HTERT RPE-1 (cell line): ENCODE measurements around the gene TYMP.
"Not testable (repeated sequence)": the region's sequence is repeated elsewhere in the genome, so short reads cannot be mapped to it uniquely, and the experiment has no call there.

Experiments
- in situ Hi-C: fragments of 300-500 bp; cut with MboI; formaldehyde crosslinking; loops from 4 replicates; pipeline ENCODE4 v1.14.3; 2020; ENCODE audit warnings: low sequenced_read_pairs

The TYMP gene

GRCh38 chr22:50542416-50542927 is 12.7 kb upstream of the TYMP start:
- in situ Hi-C loops: no loop called here

- in situ Hi-C loops: not testable (repeated sequence)
Observed at GRCh38 chr22:50541667-50542026, 11.8 kb upstream of the TYMP start.

- in situ Hi-C loops: no loop called here
Observed at GRCh38 chr22:50540381-50540780, 10.6 kb upstream of the TYMP start.

- in situ Hi-C loops: no loop called here
Observed at GRCh38 chr22:50537765-50538164, 8.0 kb upstream of the TYMP start.

- in situ Hi-C loops: no loop called here
Observed at GRCh38 chr22:50536226-50536625, 6.4 kb upstream of the TYMP start.

GRCh38 chr22:50535113-50535512 is 5.3 kb upstream of the TYMP start:
- in situ Hi-C loops: no loop called here

GRCh38 chr22:50533856-50534711 is 4.3 kb upstream of the TYMP start:
- in situ Hi-C loops: not testable (repeated sequence)

- in situ Hi-C loops: no loop called here
Observed at GRCh38 chr22:50532824-50533796, 3.3 kb upstream of the TYMP start.

- in situ Hi-C loops: no loop called here
Observed at GRCh38 chr22:50531962-50532674, 2.3 kb upstream of the TYMP start.

- in situ Hi-C loops: no loop called here
Observed at GRCh38 chr22:50531546-50531961, 1.7 kb upstream of the TYMP start.

- in situ Hi-C loops: no loop called here
Observed at GRCh38 chr22:50530877-50531545, 1.2 kb upstream of the TYMP start.

GRCh38 chr22:50530580-50530876 is 716 bp upstream of the TYMP start:
- in situ Hi-C loops: no loop called here

- in situ Hi-C loops: no loop called here
Observed at GRCh38 chr22:50529416-50529896, 356 bp downstream of the TYMP start.

- in situ Hi-C loops: no loop called here
Observed at GRCh38 chr22:50528682-50529415, 963 bp downstream of the TYMP start.

GRCh38 chr22:50527921-50528681 is 1.7 kb downstream of the TYMP start:
- in situ Hi-C loops: no loop called here

GRCh38 chr22:50526834-50527801 is 2.7 kb downstream of the TYMP start:
- in situ Hi-C loops: no loop called here

- in situ Hi-C loops: no loop called here
Observed at GRCh38 chr22:50526108-50526833, 3.5 kb downstream of the TYMP start.
